Effector CD4-positive, alpha-beta T cell (primary cell): ENCODE results near the gene ZBTB7A.

Experiments used
- DNase-seq: peaks from one replicate; pipeline ENCODE4 v3.0.0-alpha.2; 2020
- total RNA-seq: gene quantifications from one replicate; lab custom pipeline; 2026; lab: John Stamatoyannopoulos, UW

The ZBTB7A gene
- total RNA-seq: 79.0 reads per million, percentile 78 among the genes with 10 or more reads in this experiment

DNA sequence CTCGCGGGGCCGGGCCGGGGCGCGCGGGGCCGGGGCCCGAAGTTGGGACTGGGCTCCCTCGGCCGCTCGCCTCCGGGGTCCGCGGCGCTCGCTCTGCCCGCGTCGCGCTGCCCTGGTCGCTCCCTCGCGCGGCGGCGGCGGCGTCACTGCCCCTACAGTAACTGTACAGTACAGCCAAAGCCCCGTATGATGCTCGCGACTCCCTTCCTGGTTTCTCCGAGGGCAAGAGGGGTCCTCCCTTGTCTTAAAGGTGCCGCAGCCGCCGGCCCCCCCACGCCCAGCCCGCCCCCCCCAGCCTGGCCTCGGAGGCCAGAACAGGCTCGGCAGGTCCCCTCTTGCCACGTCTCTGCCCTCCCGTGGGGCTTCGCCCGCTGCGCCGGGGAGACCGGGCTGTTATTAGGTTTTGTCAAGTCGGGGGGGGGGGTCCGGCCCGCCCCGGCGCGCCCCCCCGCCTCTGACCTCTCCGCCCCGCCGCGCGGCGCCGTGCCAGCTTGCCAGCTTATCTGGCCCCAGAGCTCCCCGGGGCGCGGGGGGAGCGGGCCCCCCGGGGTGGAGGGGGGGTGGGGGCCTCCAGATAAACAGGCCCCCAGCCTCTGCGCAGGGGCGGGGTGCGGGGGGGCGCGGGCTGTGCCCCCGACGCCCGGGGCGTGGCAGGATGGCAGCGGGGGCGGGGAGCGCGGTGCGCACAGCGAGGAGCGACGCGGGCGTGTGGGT lies at the start of gene ZBTB7A:
TSS of gene ZBTB7A (minus strand) at position 218 of the 714 bp plus-strand sequence. CDS start 11,667 bp downstream, outside the sequence.
- DNase-seq: peak; percentile 72

DNA sequence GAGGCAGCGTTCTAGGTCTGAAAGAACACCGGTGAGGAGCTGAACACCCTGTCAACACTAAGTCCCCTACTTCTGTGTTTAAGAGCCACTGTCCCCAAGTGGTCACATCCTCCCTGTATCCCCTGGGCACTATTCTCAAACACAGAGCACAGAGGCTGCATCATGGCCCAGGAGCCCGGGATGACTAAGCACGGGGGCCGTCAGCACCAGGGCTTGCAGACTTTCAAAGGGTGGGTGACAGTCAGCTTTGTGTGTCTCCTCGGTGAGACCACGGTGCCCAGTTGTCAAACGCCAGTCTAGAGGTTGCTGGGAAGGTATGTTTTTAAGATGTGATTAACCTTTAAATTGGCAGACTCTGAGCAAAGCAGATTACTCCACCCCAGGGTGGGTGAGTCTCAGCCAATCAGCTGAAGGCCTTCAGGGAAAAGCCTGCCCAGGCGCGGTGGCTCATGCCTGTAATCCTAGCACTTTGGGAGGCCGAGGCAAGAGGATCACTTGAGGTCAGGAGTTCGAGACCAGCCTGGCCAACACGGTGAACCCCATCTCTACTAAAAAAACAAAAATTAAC lies 49.2 kb upstream of the ZBTB7A start:
- DNase-seq: no peak

DNA sequence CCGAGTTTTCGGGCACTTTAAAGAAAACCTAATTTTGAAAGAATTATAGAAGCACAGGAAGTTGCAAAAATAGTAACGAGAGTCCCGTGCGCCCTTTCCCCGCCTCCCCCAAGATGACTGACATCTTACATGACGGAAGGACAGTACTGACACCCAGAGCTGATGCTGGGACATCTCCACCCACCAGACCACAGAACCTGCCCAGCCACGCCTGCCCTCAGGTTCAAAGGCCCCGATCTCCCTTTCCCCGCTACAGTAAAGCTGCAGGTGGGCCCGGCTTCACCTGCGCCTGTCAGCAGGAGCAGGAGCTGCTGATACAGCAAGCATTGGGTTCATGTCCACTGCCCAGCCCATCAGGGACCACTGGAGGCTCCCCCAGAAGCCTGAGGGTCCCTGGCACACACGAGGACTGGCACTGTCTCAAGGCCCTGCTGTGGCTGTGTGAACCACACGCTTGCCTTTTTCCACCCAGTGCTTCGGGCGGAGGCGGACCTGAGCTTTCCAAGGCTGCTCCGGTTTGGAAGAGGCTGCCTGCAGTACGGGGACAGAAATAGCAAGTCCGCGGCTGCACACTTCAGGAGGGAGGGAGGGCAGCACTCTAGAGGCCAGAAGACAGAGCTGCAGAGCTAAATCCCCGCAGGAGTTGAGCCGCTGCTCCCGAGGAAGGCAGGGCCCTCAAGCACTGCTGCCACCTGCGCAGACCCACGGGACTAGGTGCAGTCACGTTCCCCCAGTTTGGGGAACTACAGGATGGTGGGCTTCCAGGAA lies 48.5 kb upstream of the ZBTB7A start:
- DNase-seq: peak; percentile 53

DNA sequence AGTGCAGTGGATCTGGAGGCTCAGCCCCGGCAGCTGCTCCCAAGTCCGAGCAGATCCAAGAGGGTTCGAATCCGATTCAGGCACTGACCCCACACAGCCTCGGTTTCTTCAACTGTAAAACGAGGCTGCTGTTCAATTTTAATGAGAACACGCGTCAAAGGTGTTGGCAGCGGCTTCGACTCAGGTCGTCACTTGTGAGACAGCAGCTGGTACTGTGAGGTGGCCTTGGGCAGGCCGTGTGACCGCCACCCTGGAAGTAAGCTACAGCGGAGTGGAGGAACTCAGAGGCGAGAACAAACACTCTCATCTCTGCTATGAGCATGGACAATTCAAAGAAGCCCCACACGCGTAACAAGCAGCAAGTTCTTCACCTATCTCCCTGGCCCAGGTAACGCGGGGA lies 47.5 kb upstream of the ZBTB7A start:
- DNase-seq: no peak

DNA sequence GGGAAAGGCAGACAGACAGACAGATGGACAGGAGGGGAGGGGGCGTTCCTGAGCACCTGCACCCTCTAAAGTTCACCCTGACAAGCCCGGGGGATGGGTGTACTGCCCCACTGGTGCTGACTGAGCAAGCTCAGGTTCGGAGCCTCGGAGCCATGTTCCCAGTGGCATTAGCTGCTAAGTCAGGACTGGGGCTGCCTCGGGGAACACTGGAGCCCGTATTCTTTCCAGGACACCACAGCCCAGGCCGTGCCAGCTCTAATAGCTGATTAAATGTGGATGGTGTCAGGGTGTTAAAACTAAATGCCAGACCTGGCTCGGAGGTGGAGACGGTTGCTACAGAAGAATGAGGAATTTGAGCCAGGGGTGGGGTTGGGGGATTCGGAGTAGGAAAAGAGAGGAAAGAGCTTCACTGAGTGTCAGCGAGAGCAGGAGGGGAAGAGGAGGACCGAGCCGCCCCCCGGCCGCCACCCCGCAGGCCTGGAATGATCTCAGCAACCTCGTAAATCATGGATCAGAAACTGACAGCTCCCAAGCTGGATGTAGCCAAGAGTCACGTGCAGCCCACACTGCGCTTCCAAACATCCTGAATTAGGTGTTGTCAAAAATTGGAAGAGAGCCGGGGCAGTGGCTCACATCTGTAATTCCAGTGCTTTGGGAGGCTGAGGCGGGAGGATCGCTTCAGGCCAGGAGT lies 46.8 kb upstream of the ZBTB7A start:
- DNase-seq: no peak

- DNase-seq: no peak
Measured at GRCh38 chr19:4112367-4112766, 45.7 kb upstream of the ZBTB7A start.

DNA sequence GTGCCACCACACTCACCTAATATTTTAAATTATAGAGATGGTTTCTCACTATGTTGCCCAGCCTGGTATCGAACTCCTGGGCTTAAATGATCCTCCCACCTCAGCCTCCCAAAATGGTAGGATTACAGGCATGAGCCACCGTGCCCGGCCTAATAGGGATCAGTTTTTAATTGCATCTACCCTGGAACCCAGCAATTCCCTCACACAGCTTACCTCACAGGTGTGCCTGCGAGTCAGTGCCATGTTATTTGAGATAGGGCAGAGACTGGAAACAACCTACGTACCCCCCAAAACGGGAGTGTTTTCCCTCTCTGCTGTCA lies 42.9 kb upstream of the ZBTB7A start:
- DNase-seq: no peak

- DNase-seq: peak; percentile 63
Measured at GRCh38 chr19:4108767-4109625, 42.3 kb upstream of the ZBTB7A start.

GRCh38 chr19:4103080-4103433 lies 36.4 kb upstream of the ZBTB7A start:
- no peak for DNase-seq

DNA sequence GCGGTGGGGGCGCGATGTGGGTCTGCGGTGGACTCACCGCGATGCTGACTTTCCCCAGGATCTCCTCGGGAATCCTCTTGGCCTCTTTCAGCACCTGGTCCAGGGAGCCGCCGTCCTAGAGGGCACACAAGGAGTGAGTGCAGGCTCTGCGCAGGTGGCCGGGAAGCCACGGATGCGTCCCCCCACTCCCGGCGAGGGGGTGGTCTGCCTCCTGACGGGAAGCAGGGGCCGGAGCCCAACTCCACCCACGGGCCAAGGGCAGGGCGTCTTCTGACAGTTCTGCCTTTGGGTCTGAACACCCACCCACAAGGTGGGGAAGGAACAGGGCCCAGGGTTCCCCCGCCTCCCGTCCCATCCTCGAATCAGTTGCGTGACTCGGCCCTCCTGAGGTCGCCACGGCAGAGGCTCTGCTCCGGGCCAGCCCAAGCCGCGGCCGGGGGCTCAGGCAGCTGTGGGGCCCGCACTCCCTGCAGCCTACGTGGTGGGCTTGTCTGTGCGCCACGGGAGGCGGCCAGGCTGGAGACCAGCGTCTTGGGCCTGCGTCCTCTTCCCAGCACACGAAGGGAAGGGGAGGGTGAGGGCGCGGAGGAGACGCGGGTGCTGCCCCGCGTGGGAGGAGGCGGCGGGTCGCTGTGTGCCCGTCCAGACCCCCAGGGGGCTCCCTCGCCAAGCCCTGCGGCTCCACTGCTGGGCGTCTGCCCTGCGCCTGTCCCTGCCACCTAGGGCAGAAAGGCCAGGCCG lies 35.8 kb upstream of the ZBTB7A start:
- DNase-seq: no peak

DNA sequence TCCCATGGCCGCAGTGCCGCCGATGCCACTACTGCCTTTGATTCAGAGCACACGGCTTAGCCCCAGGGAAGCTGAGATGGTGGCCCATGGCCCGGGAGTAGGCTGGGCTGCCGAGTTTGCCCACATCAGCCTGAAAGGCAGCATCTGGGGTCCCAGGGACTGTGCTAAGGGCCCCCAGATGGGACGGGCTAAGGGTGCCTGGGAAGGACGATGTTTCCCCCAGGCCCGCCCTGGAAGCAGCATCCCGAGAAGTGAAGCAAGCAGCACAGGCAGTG lies 34.7 kb upstream of the ZBTB7A start:
- DNase-seq: no peak

DNA sequence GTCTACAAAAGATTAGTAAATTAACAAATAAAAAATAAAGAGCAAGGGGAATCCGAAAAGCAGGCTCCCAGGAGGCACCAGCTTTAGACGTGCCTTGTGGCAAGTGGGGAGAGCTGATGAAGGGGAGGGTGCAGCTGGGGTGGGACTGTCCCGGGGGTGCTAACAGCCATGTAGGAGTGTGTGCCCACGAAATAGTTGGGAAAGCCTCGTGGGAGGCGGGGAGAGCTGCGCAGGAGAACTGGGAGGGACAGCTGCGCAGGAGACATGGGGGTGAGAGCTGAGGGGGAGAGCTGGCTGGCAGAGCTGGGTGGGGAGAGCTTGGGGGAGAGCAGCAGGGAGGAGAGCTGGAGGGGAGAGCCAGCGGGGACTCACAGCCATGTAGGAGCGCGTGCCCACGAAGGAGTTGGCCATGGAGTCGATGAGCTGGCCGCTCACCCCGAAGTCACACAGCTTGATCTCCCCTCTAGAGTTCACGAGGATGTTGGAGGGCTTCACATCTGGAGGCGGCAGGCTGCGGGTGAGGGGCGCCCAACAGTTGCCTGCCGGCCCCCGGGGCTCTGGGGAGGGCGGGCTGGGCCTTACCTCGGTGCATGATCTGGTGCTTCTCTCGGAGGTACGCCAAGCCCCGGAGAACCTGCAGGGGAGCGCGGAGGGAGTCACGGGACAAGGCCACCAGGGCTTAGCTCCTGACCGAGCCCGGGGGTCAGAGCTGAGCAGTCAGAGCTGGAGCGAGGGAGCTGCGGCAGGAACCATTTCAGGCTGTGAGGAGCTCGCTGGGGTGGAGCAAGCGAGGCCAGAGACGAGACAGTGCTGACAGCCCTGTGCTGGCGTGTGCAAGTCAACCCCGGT lies 34.2 kb upstream of the ZBTB7A start:
- no peak for DNase-seq

DNA sequence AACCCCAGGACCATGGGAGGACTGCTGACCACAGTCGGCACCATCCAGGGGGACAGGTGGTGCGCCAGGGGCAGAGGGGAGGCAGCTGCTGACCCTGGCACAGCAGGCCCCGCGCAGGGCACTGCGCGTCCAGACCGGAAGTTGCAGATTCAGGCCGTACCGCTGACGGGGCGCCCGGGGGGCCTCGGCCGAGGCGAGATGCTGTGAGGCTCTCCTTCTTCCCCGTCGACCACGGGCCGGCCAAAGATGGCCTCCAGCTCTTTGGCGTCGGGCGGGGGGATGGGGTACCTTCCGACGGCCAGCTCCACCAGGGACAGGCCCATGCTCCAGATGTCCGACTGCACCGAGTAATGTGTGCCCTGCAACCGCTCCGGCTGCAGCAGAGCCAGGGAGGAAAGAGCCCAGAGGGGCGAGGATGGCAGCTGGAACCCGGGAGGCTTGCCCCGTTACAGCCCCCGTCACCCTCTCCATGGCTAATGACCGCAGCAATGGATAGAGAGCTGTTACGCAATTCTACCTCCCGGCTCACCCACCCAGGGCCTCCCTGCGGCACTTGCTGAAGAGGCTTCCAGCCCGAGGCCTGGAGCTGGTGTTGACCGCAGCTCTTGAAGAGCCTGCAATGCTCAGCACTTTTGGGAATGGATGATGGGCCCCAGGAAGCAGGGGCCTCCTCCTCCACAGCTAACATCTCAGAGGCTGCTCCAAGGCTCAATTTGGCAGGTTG lies 32.5 kb upstream of the ZBTB7A start:
- no peak for DNase-seq

GRCh38 chr19:4098493-4098892 lies 31.8 kb upstream of the ZBTB7A start:
- no peak for DNase-seq

- DNase-seq: no peak
Measured at GRCh38 chr19:4097501-4097900, 30.8 kb upstream of the ZBTB7A start.

- no peak for DNase-seq
Measured at GRCh38 chr19:4096049-4096892, 29.6 kb upstream of the ZBTB7A start.

DNA sequence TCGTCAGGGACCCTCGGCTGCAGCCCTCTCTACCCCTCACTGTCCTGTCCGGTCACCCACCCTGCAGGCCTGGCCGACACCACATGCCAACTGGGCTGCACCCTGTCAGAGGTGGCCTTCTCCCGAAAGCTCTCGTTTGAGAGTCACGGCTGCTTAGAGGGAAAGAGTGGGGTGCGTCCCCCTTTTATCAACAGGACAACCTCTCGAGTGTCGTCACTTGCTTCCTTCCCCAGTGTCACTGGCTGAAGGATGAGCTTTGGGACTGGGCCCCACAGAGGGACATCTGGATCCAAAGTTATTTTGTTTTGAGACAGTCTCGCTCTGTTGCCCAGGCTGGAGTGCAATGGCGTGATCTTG lies 28.8 kb upstream of the ZBTB7A start:
- no peak for DNase-seq

DNA sequence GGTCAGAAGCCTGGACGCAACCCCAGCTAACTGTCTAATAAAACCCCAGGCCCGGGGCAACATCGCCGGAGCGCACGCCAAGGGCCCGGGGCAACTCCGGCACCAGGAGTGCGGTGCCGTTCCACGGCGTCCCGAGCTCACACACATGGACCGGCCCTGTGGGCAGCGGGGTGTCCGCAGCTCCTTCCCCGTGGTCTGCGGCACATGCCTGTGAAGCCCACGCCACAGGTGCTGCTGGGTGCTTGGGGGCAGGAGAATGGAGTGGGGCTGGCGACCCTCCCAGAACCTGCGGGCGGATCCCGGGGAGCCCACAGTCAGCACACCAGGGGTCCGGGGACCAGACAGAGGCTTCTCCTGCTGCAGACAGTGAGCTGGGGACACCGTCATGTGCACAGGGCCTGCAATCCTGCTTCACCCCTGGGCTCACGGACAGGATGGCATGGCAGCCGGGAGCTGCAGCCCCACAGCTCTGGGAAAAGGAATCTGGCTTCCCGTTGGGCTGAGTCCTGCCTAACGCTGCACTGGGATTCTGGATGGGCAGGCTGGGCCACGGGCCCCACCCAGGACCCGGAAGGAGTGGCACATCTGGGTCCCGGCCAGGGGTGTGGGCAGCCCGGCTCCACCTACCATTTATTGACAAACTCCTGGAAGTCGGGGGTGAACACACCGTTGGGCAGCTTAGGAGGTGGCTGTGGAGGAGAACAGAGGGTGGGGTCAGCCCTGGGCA lies 28.2 kb upstream of the ZBTB7A start:
- DNase-seq: no peak

DNA sequence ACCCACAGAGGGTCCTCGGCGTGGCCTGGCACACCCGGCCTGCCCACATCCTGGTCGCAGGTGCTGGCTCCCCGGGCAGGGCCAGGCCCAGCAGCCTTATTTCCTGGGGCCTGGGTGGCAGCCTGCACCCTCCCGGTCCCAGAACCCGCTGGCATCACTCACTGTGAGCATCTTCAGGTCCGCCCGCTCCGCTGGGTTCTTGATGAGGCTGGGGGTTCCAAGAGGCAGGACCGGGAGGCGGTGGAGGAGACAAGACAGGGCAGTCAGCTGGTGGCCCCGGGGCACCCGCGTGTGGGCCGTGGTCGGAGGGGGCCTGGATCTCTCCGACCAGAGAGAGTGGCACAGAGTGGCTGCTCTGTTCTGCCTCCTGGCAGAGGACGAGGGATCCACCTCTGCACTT lies 27.6 kb upstream of the ZBTB7A start:
- DNase-seq: no peak
